NCI-H2171 (cell line): ENCODE measurements around the gene HAND2.
A peak's percentile ranks its signal among the peaks of the same experiment; 100 is the strongest.

Experiments used
- DNase-seq: peaks from one replicate; lab custom pipeline; 2025; lab: John Stamatoyannopoulos, UW

The HAND2 gene

GRCh38 chr4:173520921-173521466, 9.0 kb downstream of the HAND2 start:
- no peak for DNase-seq

GRCh38 chr4:173519111-173520101, 10.6 kb downstream of the HAND2 start:
- DNase-seq = peak; percentile 2

GRCh38 chr4:173518425-173519102, 11.5 kb downstream of the HAND2 start:
- no peak for DNase-seq

GRCh38 chr4:173517781-173518424, 12.1 kb downstream of the HAND2 start:
- DNase-seq = no peak

- no peak for DNase-seq
Measured at GRCh38 chr4:173516621-173517524, 13.2 kb downstream of the HAND2 start.

- no peak for DNase-seq
Measured at GRCh38 chr4:173515458-173515857, 14.6 kb downstream of the HAND2 start.

- DNase-seq = no peak
Measured at GRCh38 chr4:173514641-173515217, 15.3 kb downstream of the HAND2 start.

- no peak for DNase-seq
Measured at GRCh38 chr4:173513651-173514050, 16.4 kb downstream of the HAND2 start.

GRCh38 chr4:173511787-173512361, 18.2 kb downstream of the HAND2 start:
- no peak for DNase-seq

GRCh38 chr4:173509036-173510001, 20.7 kb downstream of the HAND2 start:
- DNase-seq = no peak

- no peak for DNase-seq
Measured at GRCh38 chr4:173508386-173509035, 21.5 kb downstream of the HAND2 start.

- no peak for DNase-seq
Measured at GRCh38 chr4:173507471-173508385, 22.3 kb downstream of the HAND2 start.

- DNase-seq = no peak
Measured at GRCh38 chr4:173506597-173507211, 23.3 kb downstream of the HAND2 start.

- no peak for DNase-seq
Measured at GRCh38 chr4:173505924-173506518, 24.0 kb downstream of the HAND2 start.

GRCh38 chr4:173504181-173504503, 25.9 kb downstream of the HAND2 start:
- no peak for DNase-seq

GRCh38 chr4:173503330-173504180, 26.5 kb downstream of the HAND2 start:
- DNase-seq = no peak
